GM12865 (cell line): ENCODE measurements around the gene CAMKMT.

ENCODE experiments used
- DNase-seq: peaks from one replicate; pipeline ENCODE4 v3.0.0; 2010; ENCODE audit warnings: low read depth
- H3K4me3 ChIP-seq: 2 replicates; pipeline ENCODE4 v1.5.1; 2011; ENCODE audit warnings: mild to moderate bottlenecking, low read depth, low read length, control low read depth
- CTCF ChIP-seq: IDR thresholded peaks from 2 replicates; pipeline ENCODE4 v1.5.1; 2011; ENCODE audit warnings: low read length, control low read depth, low read depth, inconsistent platforms; ENCODE audit not compliant: insufficient read depth; ENCODE audit errors: missing control alignments

Gene CAMKMT

GRCh38 chr2:44799105-44799504, 437.4 kb downstream of the CAMKMT start:
- TF ChIP-seq CTCF, result no peak
- DNase-seq, result no peak
- H3K4me3 ChIP-seq, result no peak overlapping the region

DNA sequence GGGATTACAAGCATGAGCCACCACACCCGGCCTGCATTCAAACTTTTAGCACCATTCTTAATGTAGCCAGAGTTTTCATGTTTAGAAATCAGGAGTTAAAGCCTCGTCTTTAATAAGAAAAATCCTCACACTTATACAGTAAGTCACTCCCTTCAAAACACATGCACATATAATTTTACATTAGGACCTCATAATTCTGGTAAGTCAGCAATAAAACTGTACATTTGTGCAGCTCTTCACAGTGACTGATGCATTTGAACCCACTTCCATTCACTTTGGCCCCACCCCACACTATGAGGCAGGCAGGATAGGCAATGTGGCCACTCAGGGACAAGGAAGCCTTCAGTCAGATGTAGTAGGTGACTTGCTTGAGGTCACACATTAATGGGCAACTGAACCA, 438.0 kb downstream of the CAMKMT start:
- TF ChIP-seq CTCF, result no peak
- no peak overlapping the region for H3K4me3 ChIP-seq
- DNase-seq, result no peak

DNA sequence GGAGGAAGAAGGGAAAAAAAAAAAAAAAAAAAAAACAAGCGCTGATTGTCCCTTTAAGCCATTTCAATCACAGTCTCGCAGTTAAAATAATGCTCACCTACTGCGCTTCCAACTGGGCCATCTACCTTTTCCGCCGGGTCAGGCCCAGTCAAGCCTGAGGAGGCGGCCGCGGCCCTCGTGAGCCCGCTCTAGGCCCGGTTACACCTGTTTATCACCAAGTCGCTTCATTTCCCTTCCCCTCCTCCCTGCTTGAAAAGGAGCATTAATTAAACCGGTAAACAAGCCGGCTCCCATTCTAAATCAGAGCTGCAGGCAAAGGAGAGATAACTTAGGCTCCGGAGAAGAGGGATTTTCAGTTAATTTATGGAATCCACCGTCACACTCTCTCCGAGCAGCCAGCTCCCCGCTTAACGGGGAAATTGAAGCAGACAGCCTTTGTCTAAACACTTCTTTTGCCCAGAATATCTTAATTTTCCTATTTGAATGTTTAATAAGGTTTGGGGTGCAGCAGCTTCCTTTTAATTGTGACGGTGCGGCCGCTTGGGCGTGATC, 439.6 kb downstream of the CAMKMT start:
- no peak overlapping the region for H3K4me3 ChIP-seq
- TF ChIP-seq CTCF, result no peak
- DNase-seq, result no peak

- TF ChIP-seq CTCF, result no peak
- DNase-seq, result no peak
- H3K4me3 ChIP-seq, result peak overlapping the region; percentile 27; the same call in 1 of the 2 replicates
These were observed 440.4 kb downstream of the CAMKMT start for GRCh38 chr2:44801841-44802776.

- no peak for TF ChIP-seq CTCF
- peak overlapping the region; percentile 27; the same call in 1 of the 2 replicates for H3K4me3 ChIP-seq
- no peak for DNase-seq
These were observed 441.2 kb downstream of the CAMKMT start for GRCh38 chr2:44802777-44803424.

GRCh38 chr2:44804406-44805265, 442.9 kb downstream of the CAMKMT start:
- DNase-seq, result no peak

More at GRCh38 chr2:44804406-44805265, 442.9 kb downstream of the CAMKMT start:
- no peak for TF ChIP-seq CTCF
- no peak overlapping the region for H3K4me3 ChIP-seq
